HL-60 (cell line): ENCODE data around the gene TEX50.
"Not testable (repeated sequence)": the region's sequence is repeated elsewhere in the genome, so short reads cannot be mapped to it uniquely, and the experiment has no call there.

ENCODE experiments used
- DNase-seq, 2 experiments: peaks; one replicate each; pipeline ENCODE4 v3.0.0-alpha.2; 2010 to 2020; ENCODE audit warnings: low read depth in 1 of 2, low spot score in 1 of 2
- H3K27ac ChIP-seq: fragments of 250-450 bp; sonication (Bioruptor Pico); replicated peaks from 2 replicates; pipeline ENCODE4 v1.5.1; 2020; ENCODE audit warnings: mild to moderate bottlenecking, moderate library complexity
- H3K27me3 ChIP-seq: fragments of 250-450 bp; sonication (Bioruptor Pico); 2 replicates; pipeline ENCODE4 v1.5.1; 2021; ENCODE audit warnings: mild to moderate bottlenecking, moderate library complexity; ENCODE audit not compliant: insufficient read depth, poor library complexity, severe bottlenecking
- H3K4me3 ChIP-seq: replicated peaks from 2 replicates; pipeline ENCODE4 v1.5.1; 2011; ENCODE audit warnings: mild to moderate bottlenecking, control low read depth, low read length; ENCODE audit not compliant: insufficient read depth
- GABPA ChIP-seq: IDR thresholded peaks from 2 replicates; pipeline ENCODE4 v1.6.1; 2012; ENCODE audit warnings: low read depth
- POLR2AphosphoS5 ChIP-seq: IDR thresholded peaks from 2 replicates; pipeline ENCODE4 v1.6.1; 2012; ENCODE audit warnings: low read depth
- SPI1 ChIP-seq: IDR thresholded peaks from 2 replicates; pipeline ENCODE4 v1.6.1; 2012; ENCODE audit warnings: low read depth, mild to moderate bottlenecking, borderline replicate concordance
- TF ChIP-seq, protein P1 (sequence below): IDR thresholded peaks from 2 replicates; pipeline ENCODE4 v1.6.1; 2012; ENCODE audit warnings: low read depth; ENCODE audit not compliant: insufficient replicate concordance
- TF ChIP-seq, protein P2 (sequence below): IDR thresholded peaks from one replicate; pipeline ENCODE4 v1.5.1; 2011; ENCODE audit warnings: low read length, control low read depth, inconsistent platforms; ENCODE audit not compliant: insufficient read depth

Gene TEX50

DNA sequence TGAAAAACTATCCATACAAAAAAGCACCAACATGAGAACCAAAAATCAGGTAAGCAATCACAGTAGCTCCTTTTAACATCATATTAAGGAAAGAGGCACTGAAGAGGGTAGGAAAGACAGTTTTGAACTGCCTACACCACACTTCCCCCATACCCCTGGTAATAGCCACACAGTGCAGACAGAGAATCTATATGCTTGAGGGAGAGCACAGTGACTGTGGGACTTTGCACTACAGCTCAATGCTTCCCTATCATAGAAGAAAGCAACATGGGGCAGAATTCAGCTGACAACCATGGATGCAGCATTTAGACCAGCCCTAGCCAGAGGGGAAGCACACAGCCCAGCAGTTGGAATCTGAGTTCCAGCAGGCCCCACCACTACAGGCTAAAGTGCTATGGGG lies 7.9 kb upstream of the TEX50 start:
- TF ChIP-seq POLR2AphosphoS5 (no peak), GABPA (no peak), SPI1 (no peak)
- TF ChIP-seq, protein P1, sequence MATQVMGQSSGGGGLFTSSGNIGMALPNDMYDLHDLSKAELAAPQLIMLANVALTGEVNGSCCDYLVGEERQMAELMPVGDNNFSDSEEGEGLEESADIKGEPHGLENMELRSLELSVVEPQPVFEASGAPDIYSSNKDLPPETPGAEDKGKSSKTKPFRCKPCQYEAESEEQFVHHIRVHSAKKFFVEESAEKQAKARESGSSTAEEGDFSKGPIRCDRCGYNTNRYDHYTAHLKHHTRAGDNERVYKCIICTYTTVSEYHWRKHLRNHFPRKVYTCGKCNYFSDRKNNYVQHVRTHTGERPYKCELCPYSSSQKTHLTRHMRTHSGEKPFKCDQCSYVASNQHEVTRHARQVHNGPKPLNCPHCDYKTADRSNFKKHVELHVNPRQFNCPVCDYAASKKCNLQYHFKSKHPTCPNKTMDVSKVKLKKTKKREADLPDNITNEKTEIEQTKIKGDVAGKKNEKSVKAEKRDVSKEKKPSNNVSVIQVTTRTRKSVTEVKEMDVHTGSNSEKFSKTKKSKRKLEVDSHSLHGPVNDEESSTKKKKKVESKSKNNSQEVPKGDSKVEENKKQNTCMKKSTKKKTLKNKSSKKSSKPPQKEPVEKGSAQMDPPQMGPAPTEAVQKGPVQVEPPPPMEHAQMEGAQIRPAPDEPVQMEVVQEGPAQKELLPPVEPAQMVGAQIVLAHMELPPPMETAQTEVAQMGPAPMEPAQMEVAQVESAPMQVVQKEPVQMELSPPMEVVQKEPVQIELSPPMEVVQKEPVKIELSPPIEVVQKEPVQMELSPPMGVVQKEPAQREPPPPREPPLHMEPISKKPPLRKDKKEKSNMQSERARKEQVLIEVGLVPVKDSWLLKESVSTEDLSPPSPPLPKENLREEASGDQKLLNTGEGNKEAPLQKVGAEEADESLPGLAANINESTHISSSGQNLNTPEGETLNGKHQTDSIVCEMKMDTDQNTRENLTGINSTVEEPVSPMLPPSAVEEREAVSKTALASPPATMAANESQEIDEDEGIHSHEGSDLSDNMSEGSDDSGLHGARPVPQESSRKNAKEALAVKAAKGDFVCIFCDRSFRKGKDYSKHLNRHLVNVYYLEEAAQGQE, result no peak
- TF ChIP-seq, protein P2, sequence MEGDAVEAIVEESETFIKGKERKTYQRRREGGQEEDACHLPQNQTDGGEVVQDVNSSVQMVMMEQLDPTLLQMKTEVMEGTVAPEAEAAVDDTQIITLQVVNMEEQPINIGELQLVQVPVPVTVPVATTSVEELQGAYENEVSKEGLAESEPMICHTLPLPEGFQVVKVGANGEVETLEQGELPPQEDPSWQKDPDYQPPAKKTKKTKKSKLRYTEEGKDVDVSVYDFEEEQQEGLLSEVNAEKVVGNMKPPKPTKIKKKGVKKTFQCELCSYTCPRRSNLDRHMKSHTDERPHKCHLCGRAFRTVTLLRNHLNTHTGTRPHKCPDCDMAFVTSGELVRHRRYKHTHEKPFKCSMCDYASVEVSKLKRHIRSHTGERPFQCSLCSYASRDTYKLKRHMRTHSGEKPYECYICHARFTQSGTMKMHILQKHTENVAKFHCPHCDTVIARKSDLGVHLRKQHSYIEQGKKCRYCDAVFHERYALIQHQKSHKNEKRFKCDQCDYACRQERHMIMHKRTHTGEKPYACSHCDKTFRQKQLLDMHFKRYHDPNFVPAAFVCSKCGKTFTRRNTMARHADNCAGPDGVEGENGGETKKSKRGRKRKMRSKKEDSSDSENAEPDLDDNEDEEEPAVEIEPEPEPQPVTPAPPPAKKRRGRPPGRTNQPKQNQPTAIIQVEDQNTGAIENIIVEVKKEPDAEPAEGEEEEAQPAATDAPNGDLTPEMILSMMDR, result no peak
- no peak overlapping the region for H3K27ac ChIP-seq
- no peak overlapping the region for H3K4me3 ChIP-seq
- H3K27me3 ChIP-seq, result no peaks in the 10 kb centered on the region
- no peak for DNase-seq

DNA sequence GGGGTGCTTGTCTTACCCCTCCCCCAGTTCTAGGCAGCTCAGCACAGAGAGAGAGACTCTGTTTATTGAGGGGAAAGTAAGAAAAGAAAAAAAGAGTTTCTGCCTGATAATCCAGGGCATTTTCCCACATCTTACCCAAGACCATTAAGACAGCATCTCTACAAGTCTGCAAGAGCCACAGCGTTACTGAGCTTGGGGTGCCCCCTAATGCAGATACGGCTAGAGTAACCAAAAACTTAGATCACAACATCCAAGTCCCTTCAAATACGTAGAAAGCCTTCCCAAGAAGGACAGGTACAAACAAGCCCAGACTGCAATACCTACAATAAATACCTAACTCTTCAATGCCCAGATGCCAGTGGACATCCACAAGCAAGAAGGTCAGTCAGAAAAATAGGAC lies 6.2 kb upstream of the TEX50 start:
- Histone ChIP-seq H3K27me3 (no peaks in the 10 kb centered on the region), H3K27ac (no peak overlapping the region), H3K4me3 (no peak overlapping the region)
- no peak for TF ChIP-seq GABPA
- TF ChIP-seq SPI1, result no peak
- TF ChIP-seq, protein P1, result no peak
- TF ChIP-seq, protein P2, result no peak
- no peak for TF ChIP-seq POLR2AphosphoS5
- no peak for DNase-seq

DNA sequence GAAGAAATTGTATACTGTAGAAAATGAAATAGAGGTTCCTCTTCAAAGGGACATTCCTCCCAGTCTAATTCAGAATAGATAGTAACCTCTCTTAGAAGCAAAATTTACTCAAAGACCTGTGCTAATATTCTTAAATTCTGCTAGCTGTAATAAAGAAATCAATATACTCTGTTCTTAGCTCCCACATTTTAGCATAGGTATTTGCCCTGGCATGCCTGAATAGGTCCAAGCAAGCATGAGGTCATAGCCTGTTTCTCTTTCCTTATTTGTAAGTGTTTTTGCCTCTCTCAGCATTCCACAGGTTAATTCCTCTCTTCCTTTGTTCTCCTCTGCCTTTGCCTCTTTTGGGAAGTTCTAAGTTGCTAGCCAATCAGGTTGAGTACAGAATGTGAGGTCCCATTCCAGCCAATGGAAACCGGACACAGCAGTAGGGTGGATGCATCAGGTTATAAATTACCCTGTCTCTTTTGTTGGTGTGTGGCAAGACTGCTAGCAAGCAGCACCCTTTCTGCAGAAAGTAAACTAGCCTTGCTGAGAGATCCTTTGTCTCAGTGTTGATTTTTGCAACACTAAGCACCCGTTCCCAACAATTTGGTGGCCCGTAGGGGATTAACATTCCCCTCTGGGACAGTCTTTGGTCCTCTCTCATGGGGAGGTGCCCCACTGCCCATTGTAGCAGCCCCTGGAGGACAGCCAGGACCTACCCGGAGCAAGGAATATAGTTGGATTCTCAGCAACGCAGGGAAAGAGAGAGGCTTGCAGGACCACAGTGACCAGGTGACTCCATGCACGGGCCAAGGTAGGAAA lies 2.3 kb downstream of the TEX50 start:
- not testable (repeated sequence) for DNase-seq, H3K27ac ChIP-seq, H3K4me3 ChIP-seq, H3K27me3 ChIP-seq

DNA sequence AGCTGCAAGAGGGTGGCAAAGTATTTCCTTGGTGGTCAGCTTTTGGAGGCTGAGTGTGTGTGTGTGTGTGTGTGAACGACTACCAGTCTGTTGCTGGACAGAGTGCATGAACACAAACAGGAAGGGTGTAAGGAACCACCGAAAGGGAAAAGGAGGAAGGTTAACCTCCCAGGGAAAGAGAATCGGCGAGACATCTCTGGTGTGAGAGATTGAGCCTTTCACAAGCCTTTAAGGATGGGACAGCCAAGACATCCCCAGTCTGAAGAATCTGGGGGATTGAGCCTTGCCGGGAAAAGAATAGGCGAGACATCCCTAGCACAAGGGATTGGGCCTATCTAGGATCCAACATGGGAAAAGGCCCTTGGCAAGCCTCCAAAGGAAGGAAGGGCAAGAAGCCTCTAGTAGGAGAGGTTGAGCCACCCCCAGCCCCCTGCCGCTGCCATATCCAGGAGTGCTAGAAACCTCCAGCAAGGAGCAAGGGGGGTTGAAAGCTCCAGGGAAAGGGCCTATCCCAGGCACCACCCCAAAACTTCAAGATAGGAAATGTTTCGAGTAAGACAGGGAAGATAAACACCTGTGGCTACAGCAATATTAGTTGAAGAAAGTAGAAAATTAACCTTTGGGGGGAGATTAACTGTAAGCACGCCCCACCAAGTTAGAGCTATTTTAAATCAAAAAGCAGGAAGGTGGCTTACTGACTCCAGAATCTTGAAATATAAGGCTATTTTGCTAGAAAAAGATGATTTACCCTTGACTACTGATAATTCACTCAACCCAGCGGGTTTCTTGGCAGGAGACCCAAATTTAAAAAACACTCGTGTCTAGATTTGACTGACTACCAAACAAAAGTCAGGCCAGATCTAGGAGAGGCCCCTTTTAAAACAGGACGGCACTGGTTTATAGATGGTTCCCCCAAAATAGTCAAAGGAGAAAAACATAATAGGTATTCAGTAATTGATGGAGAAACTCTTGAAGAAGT lies 3.2 kb downstream of the TEX50 start:
- no peak for DNase-seq
- Histone ChIP-seq H3K27me3 (no peaks in the 10 kb centered on the region), H3K4me3 (no peak overlapping the region), H3K27ac (no peak overlapping the region)
- TF ChIP-seq SPI1, result no peak
- no peak for TF ChIP-seq GABPA
- TF ChIP-seq, protein P1, result no peak
- no peak for TF ChIP-seq POLR2AphosphoS5
- TF ChIP-seq, protein P2, result no peak
